ENCODE data around the gene MPDZ. TPM values are rescaled to one million over a fixed set of nuclear protein-coding genes. Genes with fewer than 3 reads are reported as not detected.

Gene MPDZ
- total and polyA plus RNA-seq, 2 of the 13 experiments (the other 11 are each of a cell fraction or from before 2014, with no cell fraction given), result 12.4 to 14.7 TPM

DNA sequence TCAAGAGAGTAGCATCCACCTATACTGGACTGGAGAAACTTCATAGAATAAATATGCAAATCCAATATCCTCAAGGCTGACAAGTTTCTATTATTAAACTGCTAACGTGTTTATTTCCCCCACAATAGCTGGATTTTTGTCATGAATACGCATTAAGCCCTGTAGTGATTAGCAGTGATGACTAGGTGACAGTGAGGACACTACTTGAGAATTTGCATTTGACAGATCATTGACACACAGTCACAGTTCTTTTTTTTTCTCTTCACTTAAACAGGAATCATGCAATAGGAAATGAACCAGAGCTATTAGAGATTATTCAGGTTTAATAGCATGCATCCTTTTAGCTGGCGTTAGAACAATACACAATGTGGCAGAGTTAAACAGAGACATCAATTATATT, 35.3 kb downstream of the MPDZ start:
- DNase-seq (ENCODE audit: low spot score) (no peak), ATAC-seq (no peak), FAIRE-seq (no peak)
- in situ Hi-C loops (cut with HindIII; ENCODE audit: extremely low pct_ligation_motif_present, low pct_unique_long_range_greater_than_20kb) (no loop called here), intact Hi-C loops (cut with micrococcal nuclease; ENCODE audit: unreplicated experiment) (no loop called here)
- Histone ChIP-seq H3K4me3 (replicated peaks in 1 of 3; ENCODE audit: insufficient read depth in 1 of 3, low read depth in 2 of 3, low read length in 3 of 3) (no peak overlapping the region), H3K4me2 (ENCODE audit: low read depth, low read length) (no peak overlapping the region), H2AFZ (ENCODE audit: low read length) (no peak overlapping the region), H3K9ac (ENCODE audit: insufficient read depth, low read depth, low read length) (no peak overlapping the region), H4K20me1 (ENCODE audit: insufficient read depth, low read length) (no peaks in the 10 kb centered on the region), H3K27ac (ENCODE audit: extremely low read length, insufficient read depth, low read length) (no peak overlapping the region), H3K79me2 (ENCODE audit: insufficient read depth, low read length) (no peaks in the 10 kb centered on the region), H3K4me1 (ENCODE audit: insufficient read depth, low read length) (no peaks in the 10 kb centered on the region), H3K9me3 (ENCODE audit: low read length) (no peaks in the 10 kb centered on the region), H3K27me3 (ENCODE audit: control insufficient read depth in 1 of 2, insufficient read depth in 2 of 2, low read length in 2 of 2) (no peaks in the 10 kb centered on the region), H3K36me3 (replicated peaks in 1 of 2; ENCODE audit: control insufficient read depth in 1 of 2, insufficient read depth in 2 of 2, low read length in 2 of 2) (peaks cover 0 to 1% of the 10 kb centered on the region in 2 experiments; a peak in 2 of 5 replicates)
- CTCF ChIA-PET (ENCODE audit: low intra/inter-chr PET ratio, low total read pairs), result no interaction called here
- whole genome bisulfite sequencing (ENCODE audit: low lambda C conversion rate), result 96% methylated on average over 3 of the region's 3 CpGs
- POLR2A ChIA-PET, result no interaction called here
- no peak for TF ChIP-seq ZNF383 (CRISPR knock-in tag; IDR thresholded peaks at IDR 0.05; ENCODE audit: borderline replicate concordance)
- no TSS peak for BruUV-seq (replicated peaks)

DNA sequence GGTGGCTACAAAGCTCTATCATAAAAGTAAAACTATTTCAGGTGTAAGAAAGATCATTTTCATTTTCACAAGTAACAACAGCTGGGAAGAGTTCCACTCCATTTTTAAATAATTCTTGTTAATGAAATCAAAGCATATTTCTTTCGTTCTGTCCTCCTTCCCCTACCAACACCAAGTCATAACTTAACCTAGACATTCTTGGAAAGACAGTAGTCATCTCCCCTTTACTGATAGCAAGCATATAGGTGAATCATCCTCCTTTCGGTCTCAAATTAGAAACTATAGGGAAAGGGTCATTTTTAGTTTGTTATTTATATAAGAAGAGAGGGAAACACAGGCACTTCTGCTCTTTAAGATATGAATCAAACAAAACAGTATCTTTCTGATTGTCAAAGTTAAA, 38.2 kb downstream of the MPDZ start:
- CTCF ChIA-PET (ENCODE audit: low intra/inter-chr PET ratio, low total read pairs), result no interaction called here
- Histone ChIP-seq H3K4me1 (ENCODE audit: insufficient read depth, low read length) (no peaks in the 10 kb centered on the region), H3K27ac (ENCODE audit: extremely low read length, insufficient read depth, low read length) (no peak overlapping the region), H2AFZ (ENCODE audit: low read length) (no peak overlapping the region), H3K9me3 (ENCODE audit: low read length) (no peaks in the 10 kb centered on the region), H3K9ac (ENCODE audit: insufficient read depth, low read depth, low read length) (no peak overlapping the region), H3K4me2 (ENCODE audit: low read depth, low read length) (no peak overlapping the region), H4K20me1 (ENCODE audit: insufficient read depth, low read length) (no peaks in the 10 kb centered on the region), H3K27me3 (ENCODE audit: control insufficient read depth in 1 of 2, insufficient read depth in 2 of 2, low read length in 2 of 2) (no peaks in the 10 kb centered on the region), H3K79me2 (ENCODE audit: insufficient read depth, low read length) (no peaks in the 10 kb centered on the region), H3K4me3 (replicated peaks in 1 of 3; ENCODE audit: insufficient read depth in 1 of 3, low read depth in 2 of 3, low read length in 3 of 3) (no peak overlapping the region), H3K36me3 (replicated peaks in 1 of 2; ENCODE audit: control insufficient read depth in 1 of 2, insufficient read depth in 2 of 2, low read length in 2 of 2) (no peaks in the 10 kb centered on the region; a peak in 1 of 5 replicates)
- no peak for ATAC-seq
- in situ Hi-C loops (cut with HindIII; ENCODE audit: extremely low pct_ligation_motif_present, low pct_unique_long_range_greater_than_20kb) (no loop called here), intact Hi-C loops (cut with micrococcal nuclease; ENCODE audit: unreplicated experiment) (no loop called here)
- BruUV-seq (replicated peaks), result no TSS peak
- WGBS (ENCODE audit: low lambda C conversion rate), result 94% methylated on average over 2 of the region's 2 CpGs
- no peak for FAIRE-seq
- POLR2A ChIA-PET, result no interaction called here
- DNase-seq (ENCODE audit: low spot score), result no peak
- TF ChIP-seq ATM (IDR thresholded peaks at IDR 0.05; ENCODE audit: borderline replicate concordance), result no peak
- no peak for TF ChIP-seq CHD2 (IDR thresholded peaks at IDR 0.05; ENCODE audit: low read depth, low read length)
- TF ChIP-seq PAF1 (CRISPR knock-in tag; IDR thresholded peaks at IDR 0.05), result no peak
- TF ChIP-seq NR3C1 (CRISPR knock-in tag; IDR thresholded peaks at IDR 0.05), result no peak
- TF ChIP-seq, protein P1, sequence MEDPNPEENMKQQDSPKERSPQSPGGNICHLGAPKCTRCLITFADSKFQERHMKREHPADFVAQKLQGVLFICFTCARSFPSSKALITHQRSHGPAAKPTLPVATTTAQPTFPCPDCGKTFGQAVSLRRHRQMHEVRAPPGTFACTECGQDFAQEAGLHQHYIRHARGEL (CRISPR knock-in tag; IDR thresholded peaks at IDR 0.05), result no peak
- no peak for TF ChIP-seq ZNF280B (CRISPR knock-in tag; IDR thresholded peaks at IDR 0.05; ENCODE audit: borderline replicate concordance)
- TF ChIP-seq AHDC1 (CRISPR knock-in tag; IDR thresholded peaks at IDR 0.05; ENCODE audit: borderline replicate concordance), result no peak
- TF ChIP-seq FOXP1 (IDR thresholded peaks at IDR 0.05), result no peak
- TF ChIP-seq FOXP1 (CRISPR knock-in tag; IDR thresholded peaks at IDR 0.05), result no peak
- no peak for TF ChIP-seq ZMYM2 (CRISPR knock-in tag; IDR thresholded peaks at IDR 0.05)
- TF ChIP-seq POGZ (CRISPR knock-in tag; IDR thresholded peaks at IDR 0.05), result no peak
- no peak for TF ChIP-seq ETV6 (CRISPR knock-in tag; conservative IDR thresholded peaks at IDR 0.05)
- no peak for TF ChIP-seq ZNF652 (CRISPR knock-in tag; IDR thresholded peaks at IDR 0.05; ENCODE audit: borderline replicate concordance, low read depth)
